Activated CD4-positive, alpha-beta memory T cell treated with anti-CD3 and anti-CD28 coated beads for 36 hours (primary cell): ENCODE data around the gene RBFOX2. TPM values are rescaled to one million over a fixed set of nuclear protein-coding genes. Genes with fewer than 3 reads are reported as not detected.
A peak's percentile ranks its signal among the peaks of the same experiment; 100 is the strongest.
"Not testable (repeated sequence)": the region's sequence is repeated elsewhere in the genome, so short reads cannot be mapped to it uniquely, and the experiment has no call there.

Experiments used
- CTCF ChIA-PET: fragments of 350-600 bp; sonication (Branson Sonifier 250); formaldehyde crosslinking; loops from one replicate; lab custom pipeline; 2021; ENCODE audit warnings: antibody characterized with exemption, inconsistent platforms; lab: Charles Lee
- POLR2A ChIA-PET: fragments of 350-600 bp; sonication (Branson Sonifier 250); formaldehyde crosslinking; loops from one replicate; lab custom pipeline; 2021; ENCODE audit warnings: antibody characterized with exemption; lab: Charles Lee
- DNase-seq: peaks from one replicate; pipeline ENCODE4 v3.0.0-alpha.2; 2020
- H3K27ac Mint-ChIP-seq: one replicate; pipeline ENCODE4 v1.8.0; 2021; ENCODE audit warnings: mixed read lengths
- H3K27me3 Mint-ChIP-seq: one replicate; pipeline ENCODE4 v1.8.0; 2021; ENCODE audit warnings: mixed read lengths
- H3K36me3 Mint-ChIP-seq: one replicate; pipeline ENCODE4 v1.8.0; 2021; ENCODE audit warnings: mixed read lengths
- H3K4me1 Mint-ChIP-seq: one replicate; pipeline ENCODE4 v1.8.0; 2021; ENCODE audit warnings: low read depth, mixed read lengths
- H3K4me3 Mint-ChIP-seq: one replicate; pipeline ENCODE4 v1.8.0; 2021; ENCODE audit warnings: mild to moderate bottlenecking, mixed read lengths
- H3K9me3 Mint-ChIP-seq: one replicate; pipeline ENCODE4 v1.8.0; 2021; ENCODE audit warnings: mixed read lengths
- intact Hi-C: fragments of 100-400 bp; cut with micrococcal nuclease; formaldehyde crosslinking; loops from one replicate; pipeline ENCODE4 v1.15.1; 2023
- total RNA-seq, 2 experiments: library from RNA; stranded (reverse); gene quantifications; one replicate each; pipeline ENCODE4 v1.2.3, GENCODE V29; 2021

RBFOX2 gene
- total RNA-seq, 2 experiments from 2014 or later = 4.3 to 4.6 TPM

DNA sequence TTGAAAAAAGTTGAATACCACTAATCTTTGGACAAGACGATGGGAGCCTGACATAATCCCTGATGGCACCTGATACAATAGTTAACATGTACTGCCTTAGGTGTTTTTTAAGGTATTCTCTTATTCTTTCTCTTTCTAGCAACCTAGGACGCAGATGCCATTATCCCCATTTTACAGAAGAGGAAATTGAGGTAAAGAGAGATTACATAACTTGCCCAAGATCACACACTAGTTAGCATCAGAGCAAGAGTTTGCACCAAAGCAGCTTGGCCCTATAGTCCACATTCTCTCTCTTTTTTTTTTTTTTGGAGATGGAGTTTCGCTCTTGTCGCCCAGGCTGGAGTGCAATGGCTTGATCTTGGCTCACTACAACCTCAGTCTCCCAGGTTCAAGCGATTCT lies 35.7 kb upstream of the RBFOX2 start:
- H3K27ac Mint-ChIP-seq = no peak overlapping the region
- no peaks in the 10 kb centered on the region for H3K36me3 Mint-ChIP-seq
- H3K27me3 Mint-ChIP-seq = no peaks in the 10 kb centered on the region
- intact Hi-C loops = no loop called here
- no peaks in the 10 kb centered on the region for H3K9me3 Mint-ChIP-seq
- CTCF ChIA-PET = interaction anchor here (0.6 to 2.9 kb wide), 9 partner anchors 12 to 401 kb away, joined by 4 to 50 read pairs (median 7); no protein-coding TSS in a partner anchor
- POLR2A ChIA-PET = no interaction called here
- peaks cover 4% of the 10 kb centered on the region for H3K4me1 Mint-ChIP-seq
- no peak overlapping the region for H3K4me3 Mint-ChIP-seq
- no peak for DNase-seq

DNA sequence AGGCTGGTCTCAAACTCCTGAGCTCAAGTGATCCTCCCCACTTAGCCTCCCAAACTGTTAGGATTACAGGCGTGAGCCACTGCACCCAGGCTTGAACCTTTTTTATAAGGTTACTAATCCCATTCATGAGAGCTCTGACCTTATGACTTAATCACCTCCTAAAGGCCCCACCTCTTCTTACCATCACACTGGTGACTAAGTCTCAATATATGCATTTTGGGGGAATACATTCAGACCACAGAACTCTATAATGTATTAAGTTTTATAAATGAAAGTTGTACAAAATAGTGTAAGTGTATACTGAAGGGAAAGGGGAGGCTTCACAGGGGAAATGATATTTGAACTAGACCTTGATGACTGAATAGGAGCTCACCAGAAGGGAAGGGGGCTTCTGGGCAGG lies 28.4 kb upstream of the RBFOX2 start:
- Mint-ChIP-seq H3K27ac (no peak overlapping the region), H3K4me3 (no peak overlapping the region), H3K4me1 (peaks cover 3% of the 10 kb centered on the region), H3K36me3 (peaks cover 3% of the 10 kb centered on the region), H3K9me3 (no peaks in the 10 kb centered on the region), H3K27me3 (peaks cover 8% of the 10 kb centered on the region)
- intact Hi-C loops = no loop called here
- ChIA-PET CTCF (interaction anchor here (2.1 to 4.8 kb wide), 2 partner anchors 9 to 14 kb away, joined by 4 to 53 read pairs; no protein-coding TSS in a partner anchor), POLR2A (no interaction called here)
- no peak for DNase-seq

DNA sequence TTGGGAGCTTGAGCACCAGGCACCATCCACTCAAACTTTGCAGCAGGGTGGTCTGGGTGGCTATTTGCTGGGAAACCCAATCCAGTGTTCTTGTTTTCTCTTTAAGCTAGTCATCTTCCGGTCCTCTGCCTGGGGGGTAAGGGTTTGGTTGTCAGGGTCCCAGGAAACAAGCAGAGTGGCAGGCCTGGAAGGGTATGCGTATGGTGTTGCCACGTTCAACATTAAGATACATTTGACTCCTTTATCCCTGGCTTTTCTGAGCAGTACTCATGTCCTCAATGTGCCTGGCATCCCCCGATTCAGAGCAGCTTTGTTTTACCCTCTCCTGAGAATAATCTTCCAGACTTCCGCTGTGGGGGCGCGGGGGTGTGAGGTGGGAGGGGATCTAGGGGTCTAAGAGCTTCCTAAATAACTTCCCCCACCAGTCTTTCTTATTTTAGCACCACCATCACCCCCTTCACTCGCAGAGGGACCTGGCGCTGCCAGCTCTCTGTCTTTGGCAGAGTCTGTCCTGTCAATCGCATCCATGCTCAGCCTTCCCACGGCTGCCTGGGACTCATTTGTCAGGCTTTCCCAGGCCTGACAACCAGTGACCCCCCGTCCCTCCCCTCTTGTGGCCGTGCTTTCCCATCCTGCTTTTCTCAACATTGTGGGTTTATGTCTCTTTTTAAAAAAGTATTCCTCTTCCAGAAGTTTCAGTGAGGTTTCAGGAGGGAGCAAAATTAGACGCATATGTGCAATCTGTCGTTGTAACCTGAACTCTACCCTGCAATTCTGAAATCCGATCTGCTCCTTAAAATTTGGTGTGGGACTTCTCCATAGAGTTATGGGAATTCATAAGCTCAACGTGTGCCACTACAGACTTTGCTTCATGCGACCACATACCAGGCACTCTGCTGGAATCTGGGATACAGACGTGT lies 27.0 kb upstream of the RBFOX2 start:
- H3K4me1 Mint-ChIP-seq = peaks cover 3% of the 10 kb centered on the region
- H3K9me3 Mint-ChIP-seq = no peaks in the 10 kb centered on the region
- no peak overlapping the region for H3K4me3 Mint-ChIP-seq
- CTCF ChIA-PET = interaction anchor here (4.8 kb wide), 1 partner anchor 10 kb away, joined by 53 read pairs; no protein-coding TSS in a partner anchor
- DNase-seq = no peak
- H3K27me3 Mint-ChIP-seq = peaks cover 8% of the 10 kb centered on the region
- H3K27ac Mint-ChIP-seq = no peak overlapping the region
- POLR2A ChIA-PET = no interaction called here
- intact Hi-C loops = no loop called here
- H3K36me3 Mint-ChIP-seq = peaks cover 3% of the 10 kb centered on the region

DNA sequence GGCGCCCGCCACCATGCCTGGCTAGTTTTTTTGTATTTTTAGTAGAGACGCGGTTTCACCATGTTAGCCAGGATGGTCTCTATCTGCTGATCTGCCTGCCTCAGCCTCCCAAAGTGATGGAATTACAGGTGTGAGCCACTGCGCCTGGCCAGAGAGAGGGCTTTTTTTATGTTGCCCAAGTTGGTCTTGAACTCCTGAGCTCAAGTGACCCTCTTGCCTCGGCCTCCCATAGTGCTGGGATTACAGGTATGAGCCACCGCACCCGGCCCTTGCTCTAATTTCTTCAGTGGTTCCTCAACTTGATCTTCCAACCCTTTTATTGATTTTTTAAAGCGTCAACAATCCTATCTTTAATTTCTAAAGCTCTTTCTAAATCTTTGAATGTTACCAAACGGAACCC lies 25.8 kb upstream of the RBFOX2 start:
- H3K9me3 Mint-ChIP-seq, H3K27ac Mint-ChIP-seq, H3K4me3 Mint-ChIP-seq, H3K36me3 Mint-ChIP-seq, H3K4me1 Mint-ChIP-seq, DNase-seq, H3K27me3 Mint-ChIP-seq, intact Hi-C loops, POLR2A ChIA-PET: not testable (repeated sequence)
- CTCF ChIA-PET = interaction anchor here (4.8 kb wide), 1 partner anchor 12 kb away, joined by 53 read pairs; no protein-coding TSS in a partner anchor

DNA sequence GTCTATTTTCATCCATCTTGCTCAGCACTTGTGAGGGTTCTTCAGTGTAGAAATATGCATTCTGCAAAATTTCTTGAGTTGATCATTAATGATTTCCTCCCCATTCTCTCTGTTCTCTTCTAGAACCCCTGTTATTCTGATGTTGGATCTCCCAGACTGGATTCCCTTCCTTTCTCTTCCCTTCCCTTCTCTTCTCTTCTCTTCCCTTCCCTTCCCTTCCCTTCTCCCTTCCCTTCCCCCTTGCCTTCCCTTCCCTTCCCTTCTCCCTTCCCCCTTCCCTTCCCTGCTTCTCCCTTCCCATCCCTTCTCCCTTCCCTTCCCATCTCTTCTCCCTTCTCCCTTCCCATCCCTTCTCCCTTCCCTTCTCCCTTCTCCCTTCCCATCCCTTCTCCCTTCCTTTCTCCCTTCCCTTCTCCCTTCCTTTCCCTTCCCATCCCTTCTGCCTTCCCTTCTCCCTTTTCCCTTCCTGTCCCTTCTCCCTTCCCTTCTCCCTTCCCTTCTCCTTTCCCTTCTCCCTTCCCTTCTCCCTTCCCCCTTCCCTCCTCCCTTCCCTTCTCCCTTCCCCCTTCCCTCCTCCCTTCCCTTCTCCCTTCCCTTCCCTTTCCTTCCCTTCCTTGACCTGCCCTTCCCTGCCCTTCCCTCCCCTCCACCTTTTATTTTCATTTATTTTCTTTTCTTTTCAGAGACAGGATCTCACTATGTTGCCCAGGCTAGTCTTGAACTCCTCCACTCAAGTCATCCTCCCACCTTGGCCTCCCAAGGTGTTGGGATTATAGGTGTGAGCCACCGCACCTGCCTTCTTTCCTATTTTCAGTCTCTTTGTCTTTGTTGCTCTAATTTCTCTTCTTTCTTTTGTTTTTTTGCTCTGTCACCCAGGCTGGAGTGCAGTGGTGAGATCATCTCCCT lies 24.9 kb upstream of the RBFOX2 start:
- Mint-ChIP-seq H3K9me3 (no peaks in the 10 kb centered on the region), H3K4me3 (no peak overlapping the region), H3K36me3 (peaks cover 3% of the 10 kb centered on the region), H3K27me3 (peaks cover 8% of the 10 kb centered on the region), H3K27ac (no peak overlapping the region), H3K4me1 (peaks cover 3% of the 10 kb centered on the region)
- ChIA-PET CTCF (interaction anchor here (1.6 to 4.8 kb wide), 3 partner anchors 10 to 13 kb away, joined by 4 to 53 read pairs (median 29); no protein-coding TSS in a partner anchor), POLR2A (no interaction called here)
- DNase-seq = no peak
- intact Hi-C loops = no loop called here

DNA sequence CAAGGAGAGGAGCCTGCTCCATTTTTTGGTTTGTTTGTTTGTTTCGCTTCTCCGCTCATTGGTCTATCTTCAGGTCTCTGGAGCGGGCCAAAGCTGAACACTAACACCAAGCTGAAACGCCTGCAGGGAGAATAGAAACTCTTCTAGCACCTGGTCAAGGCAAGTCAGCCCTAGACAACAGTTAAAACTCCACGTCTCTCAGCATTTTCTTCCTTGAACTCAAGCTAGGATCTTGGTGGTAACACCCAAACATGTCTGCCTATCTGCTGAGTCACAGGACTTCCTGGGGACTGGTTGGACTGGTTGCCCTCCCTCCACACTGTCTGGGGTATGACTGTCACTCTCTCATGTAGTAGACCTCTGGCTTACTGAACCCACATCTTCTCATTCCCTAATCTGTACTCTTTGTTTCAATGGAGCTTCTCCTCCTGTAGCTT lies 23.9 kb upstream of the RBFOX2 start:
- Mint-ChIP-seq H3K9me3 (no peaks in the 10 kb centered on the region), H3K27ac (no peak overlapping the region), H3K27me3 (peaks cover 7% of the 10 kb centered on the region), H3K36me3 (peaks cover 3% of the 10 kb centered on the region), H3K4me3 (no peak overlapping the region), H3K4me1 (peaks cover 3% of the 10 kb centered on the region)
- ChIA-PET CTCF (interaction anchor here (1.6 to 2.4 kb wide), 2 partner anchors 11 to 13 kb away, joined by 4 to 29 read pairs; no protein-coding TSS in a partner anchor), POLR2A (no interaction called here)
- intact Hi-C loops = no loop called here
- DNase-seq = peak; percentile 35

DNA sequence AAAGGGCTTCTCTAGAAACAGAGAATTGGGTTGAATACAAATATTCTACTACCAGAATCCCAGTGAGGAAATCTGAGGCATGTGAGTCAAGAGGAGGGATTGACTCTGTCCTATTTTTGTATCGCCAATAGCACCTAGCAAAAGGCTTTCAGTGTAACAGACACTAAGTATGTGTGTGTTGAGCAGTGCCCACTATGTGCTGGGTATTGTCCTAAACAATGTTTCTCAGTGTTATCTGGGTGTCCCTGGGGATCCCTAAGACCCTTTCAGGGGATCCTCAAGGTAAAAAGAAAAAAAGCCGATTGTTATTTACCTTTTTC lies 21.0 kb upstream of the RBFOX2 start:
- Mint-ChIP-seq H3K4me3 (no peak overlapping the region), H3K4me1 (peaks cover 3% of the 10 kb centered on the region), H3K27me3 (peaks cover 3% of the 10 kb centered on the region), H3K36me3 (no peaks in the 10 kb centered on the region), H3K27ac (no peak overlapping the region), H3K9me3 (no peaks in the 10 kb centered on the region)
- intact Hi-C loops = no loop called here
- POLR2A ChIA-PET = no interaction called here
- DNase-seq = no peak
- CTCF ChIA-PET = interaction anchor here (0.6 kb wide), 1 partner anchor 425 kb away, joined by 4 read pairs; no protein-coding TSS in a partner anchor

DNA sequence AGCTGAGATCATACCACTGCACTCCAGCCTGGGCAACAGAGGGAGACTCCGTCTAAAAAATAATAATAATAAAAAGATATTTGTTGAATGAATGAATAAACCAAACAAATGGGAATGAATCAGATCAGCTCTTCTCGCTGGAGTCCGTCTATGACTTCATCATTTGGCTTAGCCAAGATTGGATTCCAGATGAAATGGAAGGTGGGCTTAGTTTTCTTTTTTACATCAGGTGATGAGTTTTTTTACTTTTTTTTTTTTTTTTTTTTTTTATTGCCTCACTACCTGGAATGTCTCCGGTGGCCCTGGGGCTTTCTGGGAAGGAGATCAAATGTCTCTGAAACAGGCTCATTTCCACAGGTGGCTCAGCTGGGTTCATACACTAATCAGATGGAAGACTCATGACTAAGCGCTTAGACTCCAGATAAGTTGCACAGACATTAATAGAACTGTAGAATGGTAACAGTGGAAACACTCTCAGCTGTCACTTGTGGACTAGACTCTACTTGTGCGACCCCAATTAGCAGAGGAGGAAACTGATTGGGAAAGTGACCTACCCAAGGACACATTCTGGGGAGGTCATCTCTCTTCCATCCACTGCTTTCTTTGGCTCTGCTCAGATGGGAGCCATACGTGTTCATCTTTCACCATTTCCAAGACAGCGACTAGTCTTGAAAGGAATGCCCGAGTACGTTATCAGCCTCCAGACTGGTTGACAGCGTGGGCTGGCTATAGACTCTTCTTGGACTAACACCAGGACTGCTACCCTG lies 20.5 kb upstream of the RBFOX2 start:
- no peak for DNase-seq
- H3K36me3 Mint-ChIP-seq = no peaks in the 10 kb centered on the region
- peaks cover 3% of the 10 kb centered on the region for H3K4me1 Mint-ChIP-seq
- intact Hi-C loops = no loop called here
- H3K27me3 Mint-ChIP-seq = peaks cover 3% of the 10 kb centered on the region
- no peaks in the 10 kb centered on the region for H3K9me3 Mint-ChIP-seq
- no peak overlapping the region for H3K4me3 Mint-ChIP-seq
- POLR2A ChIA-PET = no interaction called here
- CTCF ChIA-PET = interaction anchor here (1.9 kb wide), 1 partner anchor 16 kb away, joined by 7 read pairs; no protein-coding TSS in a partner anchor
- H3K27ac Mint-ChIP-seq = no peak overlapping the region

- CTCF ChIA-PET = interaction anchor here (0.6 kb wide), 1 partner anchor 95 kb away, joined by 3 read pairs; no protein-coding TSS in a partner anchor
- H3K27ac Mint-ChIP-seq, H3K36me3 Mint-ChIP-seq, POLR2A ChIA-PET, H3K4me1 Mint-ChIP-seq, H3K4me3 Mint-ChIP-seq, intact Hi-C loops, H3K9me3 Mint-ChIP-seq, DNase-seq: not testable (repeated sequence)
- peaks cover 14% of the 10 kb centered on the region for H3K27me3 Mint-ChIP-seq
Measured at GRCh38 chr22:36044517-36044916, 15.9 kb upstream of the RBFOX2 start.

- Mint-ChIP-seq H3K9me3 (no peaks in the 10 kb centered on the region), H3K4me1 (no peaks in the 10 kb centered on the region), H3K4me3 (no peak overlapping the region), H3K27me3 (peaks cover 21% of the 10 kb centered on the region), H3K36me3 (no peaks in the 10 kb centered on the region), H3K27ac (no peak overlapping the region)
- CTCF ChIA-PET = interaction anchor here (1.7 kb wide), 1 partner anchor 24 kb away, joined by 5 read pairs; no protein-coding TSS in a partner anchor
- intact Hi-C loops = no loop called here
- no peak for DNase-seq
- POLR2A ChIA-PET = no interaction called here
Measured at GRCh38 chr22:36042240-36042639, 13.6 kb upstream of the RBFOX2 start.

GRCh38 chr22:36039125-36039524 lies 10.5 kb upstream of the RBFOX2 start:
- intact Hi-C loops = no loop called here
- DNase-seq = no peak
- no peak overlapping the region for H3K27ac Mint-ChIP-seq
- no peaks in the 10 kb centered on the region for H3K4me1 Mint-ChIP-seq
- no peaks in the 10 kb centered on the region for H3K36me3 Mint-ChIP-seq
- no peak overlapping the region for H3K4me3 Mint-ChIP-seq
- ChIA-PET CTCF (interaction anchor here (0.6 to 3.4 kb wide), 2 partner anchors 27 to 40 kb away, joined by 3 to 17 read pairs; no protein-coding TSS in a partner anchor), POLR2A (no interaction called here)
- H3K9me3 Mint-ChIP-seq = no peaks in the 10 kb centered on the region
- peaks cover 30% of the 10 kb centered on the region for H3K27me3 Mint-ChIP-seq
